Endothelial cell of coronary artery (primary cell): Measurements from ENCODE around the gene CAPN8. TPM values are rescaled to one million over a fixed set of nuclear protein-coding genes. Genes with fewer than 3 reads are reported as not detected.

Source experiments
- total RNA-seq: library from RNA; depleted of rRNA; stranded (reverse); fragments of >200 nt; gene quantifications from 2 replicates; pipeline ENCODE4 v1.2.3, GENCODE V29; 2014

The CAPN8 gene
- not detected in 2 replicates for total RNA-seq

GRCh38 chr1:223665592-223666312, at the start of gene CAPN8:
CAPN8 (minus strand) TSS chr1:223665701; CDS start chr1:223665646, 55 bp downstream.

GRCh38 chr1:223712194-223712849, 46.8 kb upstream of the CAPN8 start, which contains the start of gene CAPN2:
CAPN2 (plus strand) TSS chr1:223712539; CDS start chr1:223712641, 102 bp downstream.

Other genes starting within 250 kb of the CAPN8 start
- gene CAPN2, start 46.8 kb upstream of the CAPN8 start, total RNA-seq: 515 and 599 TPM in 2 replicates
- 17.2 and 33.6 TPM in 2 replicates for gene TP53BP2, start 180.2 kb upstream of the CAPN8 start, total RNA-seq